A549 (cell line): ENCODE results near the gene CTNNBIP1. TPM values are rescaled to one million over a fixed set of nuclear protein-coding genes. Genes with fewer than 3 reads are reported as not detected.

ENCODE experiments used
- ATAC-seq, 2 experiments: fragments of 200-7000 bp in 1 of 2; fragments of >200 bp in 1 of 2; cut with Nextera tagmentation in 1 of 2; cut with Tn5 transposase in 1 of 2; 3 replicates each; pipeline versions ENCODE4 v1.8.0 to v1.9.1; 2018 to 2020; ENCODE audit warnings: mild to moderate bottlenecking in 1 of 2, moderate library complexity in 1 of 2
- CTCF ChIA-PET: fragments of 300-600 bp; sonication (Branson Sonifier 250); formaldehyde crosslinking; extraction: SDS; loops from one replicate; lab custom pipeline; 2021; ENCODE audit warnings: antibody characterized with exemption, inconsistent platforms; lab: Yijun Ruan, JAX
- POLR2A ChIA-PET: fragments of 350-600 bp; formaldehyde crosslinking; extraction: SDS; loops from one replicate; lab custom pipeline; 2021; ENCODE audit warnings: antibody characterized with exemption, inconsistent platforms; lab: Yijun Ruan, JAX
- DNase-seq, 2 experiments: peaks; one replicate each; pipeline versions ENCODE4 v3.0.0 to v3.0.0-alpha.2; 2011 to 2016; ENCODE audit warnings: low read depth in 1 of 2, low spot score in 1 of 2
- FAIRE-seq: peaks from 2 replicates; lab custom pipeline; 2011; peaks lifted over from hg19 to GRCh38; lab: Jason Lieb, UNC
- H3K27ac ChIP-seq, 2 experiments: fragments of >200 bp; sonication (Bioruptor Twin); formaldehyde crosslinking; 3 replicates each; pipeline ENCODE4 v1.5.1; 2016 to 2017
- H3K4me1 ChIP-seq: fragments of >200 bp; sonication (Bioruptor Twin); formaldehyde crosslinking; 3 replicates; pipeline ENCODE4 v1.6.1; 2016
- H3K4me2 ChIP-seq: fragments of >200 bp; sonication (Bioruptor Twin); formaldehyde crosslinking; 3 replicates; pipeline ENCODE4 v1.6.1; 2016
- H3K4me3 ChIP-seq: fragments of >200 bp; sonication (Bioruptor Twin); formaldehyde crosslinking; 3 replicates; pipeline ENCODE4 v1.5.1; 2016
- H3K9me3 ChIP-seq: fragments of >200 bp; sonication (Bioruptor Twin); formaldehyde crosslinking; 3 replicates; pipeline ENCODE4 v1.6.1; 2016
- ATOH8 ChIP-seq: fragments of 250-450 bp; sonication (Bioruptor Pico); IDR thresholded peaks from 2 replicates; pipeline ENCODE4 v1.5.0; 2020; ENCODE audit warnings: low read depth, mild to moderate bottlenecking, moderate library complexity
- CHD4 ChIP-seq: fragments of 200-600 bp; sonication (generic); IDR thresholded peaks from 2 replicates; pipeline ENCODE4 v1.6.1; 2016; ENCODE audit warnings: antibody characterized with exemption, mild to moderate bottlenecking, borderline replicate concordance
- CTCF ChIP-seq: fragments of >200 bp; sonication (Bioruptor Twin); formaldehyde crosslinking; IDR thresholded peaks from 3 replicates; pipeline ENCODE4 v1.5.1; 2016
- EHMT2 ChIP-seq: fragments of 200-600 bp; sonication (generic); IDR thresholded peaks from 2 replicates; pipeline ENCODE4 v1.6.1; 2016; ENCODE audit warnings: antibody characterized with exemption, low read depth, mild to moderate bottlenecking, moderate library complexity
- ELK1 ChIP-seq: fragments of 150-350 bp; IDR thresholded peaks from 2 replicates; pipeline ENCODE4 v1.6.1; 2014; ENCODE audit warnings: low read depth, mild to moderate bottlenecking, low read length
- ESRRA ChIP-seq: fragments of 150-350 bp; IDR thresholded peaks from 2 replicates; pipeline ENCODE4 v1.6.1; 2014; ENCODE audit warnings: mild to moderate bottlenecking, low read length, borderline replicate concordance
- FOSB ChIP-seq: fragments of 250-450 bp; sonication (Bioruptor Pico); IDR thresholded peaks from 2 replicates; pipeline ENCODE4 v1.5.0; 2020; ENCODE audit warnings: mild to moderate bottlenecking, moderate library complexity
- GATA3 ChIP-seq: IDR thresholded peaks from 2 replicates; pipeline ENCODE4 v1.6.1; 2012; ENCODE audit warnings: borderline replicate concordance
- HDAC2 ChIP-seq: fragments of 200-600 bp; sonication (generic); IDR thresholded peaks from 2 replicates; pipeline ENCODE4 v1.6.1; 2016
- HOXA7 ChIP-seq: fragments of 250-450 bp; sonication (Bioruptor Pico); IDR thresholded peaks from 2 replicates; pipeline ENCODE4 v1.5.0; 2020; ENCODE audit warnings: mild to moderate bottlenecking, moderate library complexity
- KDM1A ChIP-seq: fragments of 200-600 bp; sonication (generic); IDR thresholded peaks from 2 replicates; pipeline ENCODE4 v1.6.1; 2016; ENCODE audit warnings: low read depth, mild to moderate bottlenecking
- KDM5A ChIP-seq: fragments of 200-600 bp; sonication (generic); IDR thresholded peaks from 2 replicates; pipeline ENCODE4 v1.6.1; 2016; ENCODE audit warnings: antibody characterized with exemption, mild to moderate bottlenecking
- MAZ ChIP-seq: fragments of 150-350 bp; IDR thresholded peaks from 2 replicates; pipeline ENCODE4 v1.6.1; 2014; ENCODE audit warnings: antibody characterized with exemption, low read depth, low read length, borderline replicate concordance
- MYC ChIP-seq: IDR thresholded peaks from 2 replicates; pipeline ENCODE4 v1.6.1; 2012; ENCODE audit warnings: mild to moderate bottlenecking, inconsistent platforms, low read length, improper control_type of control experiment, borderline replicate concordance
- NFE2L2 ChIP-seq: fragments of 150-350 bp; conservative IDR thresholded peaks from 2 replicates; pipeline ENCODE4 v1.6.1; 2014; ENCODE audit warnings: low read length
- NPAS2 ChIP-seq: fragments of 250-450 bp; sonication (Bioruptor Pico); IDR thresholded peaks from 2 replicates; pipeline ENCODE4 v1.8.0; 2022; ENCODE audit warnings: mild to moderate bottlenecking, moderate library complexity, borderline replicate concordance
- PBX3 ChIP-seq: IDR thresholded peaks from 2 replicates; pipeline ENCODE4 v1.6.1; 2012
- PHF8 ChIP-seq: fragments of 200-600 bp; sonication (generic); IDR thresholded peaks from 2 replicates; pipeline ENCODE4 v1.6.1; 2016; ENCODE audit warnings: low read depth, mild to moderate bottlenecking, antibody characterized with exemption, moderate library complexity, borderline replicate concordance
- POLR2A ChIP-seq: IDR thresholded peaks from 2 replicates; pipeline ENCODE4 v1.6.1; 2012; ENCODE audit warnings: mild to moderate bottlenecking, low read length
- POLR2AphosphoS2 ChIP-seq: conservative IDR thresholded peaks from 2 replicates; pipeline ENCODE4 v1.6.1; 2012; ENCODE audit warnings: low read length, improper control_type of control experiment, inconsistent platforms
- RCOR1 ChIP-seq: fragments of 150-350 bp; IDR thresholded peaks from 2 replicates; pipeline ENCODE4 v1.6.1; 2014; ENCODE audit warnings: antibody characterized with exemption, low read length, low read depth
- SMC3 ChIP-seq: fragments of >200 bp; sonication (Bioruptor Twin); formaldehyde crosslinking; IDR thresholded peaks from 3 replicates; pipeline ENCODE4 v1.6.1; 2018; ENCODE audit warnings: inconsistent platforms
- SREBF2 ChIP-seq: fragments of 450-650 bp; IDR thresholded peaks from 2 replicates; pipeline ENCODE4 v1.6.1; 2014; ENCODE audit warnings: mild to moderate bottlenecking, moderate library complexity
- ZSCAN20 ChIP-seq: fragments of 250-450 bp; sonication (Bioruptor Pico); IDR thresholded peaks from 2 replicates; pipeline ENCODE4 v1.8.0; 2022; ENCODE audit warnings: mild to moderate bottlenecking, moderate library complexity
- WGBS: methylation state at CpG from one replicate; pipeline ENCODE4 v1.1.6; 2017; ENCODE audit errors: missing lambda C conversion rate; 5-methylcytosine and 5-hydroxymethylcytosine counted together
- polyA plus RNA-seq, 4 experiments: library from polyadenylated mRNA; depleted of rRNA in 3 of 4; stranded (reverse); fragments of >200 nt; fragmentation: RNase III in 1 of 4; extraction: RNeasy Plus Mini Kit Qiagen cat#74134 plus additional on column Dnase treatment in 1 of 4; gene quantifications; 2 replicates in 3 of 4; 3 replicates in 1 of 4; pipeline ENCODE4 v1.2.3, GENCODE V29; 2011 to 2017

CTNNBIP1 gene
- polyA plus RNA-seq, 2 of the 4 experiments (the other 2 are of a cell fraction), result 5.6 to 10.4 TPM

GRCh38 chr1:9845914-9846313 lies 64.2 kb downstream of the CTNNBIP1 start:
- ATAC-seq, result no peak
- no peak for TF ChIP-seq CTCF
- TF ChIP-seq ZSCAN20 (CRISPR knock-in tag), result no peak
- TF ChIP-seq NFE2L2, result no peak
- no peak for TF ChIP-seq CHD4
- no peak for TF ChIP-seq HDAC2
- TF ChIP-seq RCOR1, result no peak
- no peak for TF ChIP-seq ESRRA
- no peak for TF ChIP-seq ELK1
- no peak for TF ChIP-seq HOXA7 (CRISPR knock-in tag)
- no peak overlapping the region for H3K4me2 ChIP-seq
- DNase-seq, result no peak
- POLR2A ChIA-PET, result no interaction called here
- no peak for FAIRE-seq
- 0 out of 3 replicates have a peak, but pooled peaks cover 4% of the 10 kb centered on the region for H3K4me1 ChIP-seq
- no peaks in the 10 kb centered on the region for H3K9me3 ChIP-seq
- no peak overlapping the region for H3K27ac ChIP-seq
- WGBS, result 82% methylated on average over 6 of the region's 9 CpGs
- CTCF ChIA-PET, result interaction anchor here (0.8 kb wide), 1 partner anchor 12 kb away, joined by 3 read pairs; no protein-coding TSS in a partner anchor
- no peak overlapping the region for H3K4me3 ChIP-seq

- H3K4me2 ChIP-seq, result no peak overlapping the region
- 0 out of 3 replicates have a peak, but pooled peaks cover 4% of the 10 kb centered on the region for H3K4me1 ChIP-seq
- H3K27ac ChIP-seq, result no peak overlapping the region
- TF ChIP-seq POLR2AphosphoS2, result no peak
- no peak for TF ChIP-seq MYC
- TF ChIP-seq MAZ, result no peak
- TF ChIP-seq EHMT2, result no peak
- no peak for TF ChIP-seq PHF8
- ATAC-seq (no peak), FAIRE-seq (no peak), DNase-seq (no peak)
- no peak overlapping the region for H3K4me3 ChIP-seq
- ChIA-PET CTCF (interaction anchor here (1.2 to 1.5 kb wide), 2 partner anchors 19 to 23 kb away, joined by 3 to 6 read pairs; no protein-coding TSS in a partner anchor), POLR2A (no interaction called here)
- 79% methylated on average over 1 of the region's 7 CpGs for WGBS
- no peaks in the 10 kb centered on the region for H3K9me3 ChIP-seq
These were observed 65.3 kb downstream of the CTNNBIP1 start for GRCh38 chr1:9844756-9845155.

GRCh38 chr1:9844106-9844505 lies 66.0 kb downstream of the CTNNBIP1 start:
- DNase-seq (no peak), FAIRE-seq (no peak), ATAC-seq (no peak)
- Histone ChIP-seq H3K9me3 (no peaks in the 10 kb centered on the region), H3K4me3 (no peak overlapping the region), H3K27ac (no peak overlapping the region), H3K4me1 (0 out of 3 replicates have a peak, but pooled peaks cover 4% of the 10 kb centered on the region), H3K4me2 (no peak overlapping the region)
- ChIA-PET POLR2A (no interaction called here), CTCF (interaction anchor here (1.2 to 2.8 kb wide), 4 partner anchors 16 to 24 kb away, joined by 3 to 9 read pairs (median 4); no protein-coding TSS in a partner anchor)
- 67% methylated on average over 8 of the region's 12 CpGs for WGBS
- TF ChIP-seq POLR2A (no peak), PHF8 (no peak)

GRCh38 chr1:9843576-9843945 lies 66.5 kb downstream of the CTNNBIP1 start:
- Histone ChIP-seq H3K4me3 (no peak overlapping the region), H3K4me1 (0 out of 3 replicates have a peak, but pooled peaks cover 4% of the 10 kb centered on the region), H3K27ac (no peak overlapping the region; a peak in 1 of 6 replicates), H3K9me3 (no peaks in the 10 kb centered on the region), H3K4me2 (no peak overlapping the region)
- no peak for ATAC-seq
- ChIA-PET POLR2A (no interaction called here), CTCF (interaction anchor here (1.4 to 2.8 kb wide), 3 partner anchors 16 to 90 kb away, joined by 3 to 9 read pairs (median 3); no protein-coding TSS in a partner anchor)
- no peak for DNase-seq
- WGBS, result 71% methylated on average over 1 of the region's 7 CpGs
- no peak for FAIRE-seq
- no peak for TF ChIP-seq FOSB (CRISPR knock-in tag)
- TF ChIP-seq MYC, result no peak
- no peak for TF ChIP-seq HDAC2
- TF ChIP-seq CTCF, result no peak
- no peak for TF ChIP-seq ATOH8
- TF ChIP-seq PBX3, result no peak
- no peak for TF ChIP-seq SREBF2
- TF ChIP-seq ZSCAN20 (CRISPR knock-in tag), result no peak
- TF ChIP-seq SMC3, result no peak
- TF ChIP-seq PHF8, result no peak
- TF ChIP-seq KDM1A, result no peak
- TF ChIP-seq GATA3, result no peak
- TF ChIP-seq NPAS2 (CRISPR knock-in tag), result no peak
- no peak for TF ChIP-seq KDM5A
